ENCODE results near the gene DYRK1A. TPM values are rescaled to one million over a fixed set of nuclear protein-coding genes. Genes with fewer than 3 reads are reported as not detected.

Gene DYRK1A
- total RNA-seq, 4 donors from 2014 or later: 81.8 to 108 (median 87.4) TPM

DNA sequence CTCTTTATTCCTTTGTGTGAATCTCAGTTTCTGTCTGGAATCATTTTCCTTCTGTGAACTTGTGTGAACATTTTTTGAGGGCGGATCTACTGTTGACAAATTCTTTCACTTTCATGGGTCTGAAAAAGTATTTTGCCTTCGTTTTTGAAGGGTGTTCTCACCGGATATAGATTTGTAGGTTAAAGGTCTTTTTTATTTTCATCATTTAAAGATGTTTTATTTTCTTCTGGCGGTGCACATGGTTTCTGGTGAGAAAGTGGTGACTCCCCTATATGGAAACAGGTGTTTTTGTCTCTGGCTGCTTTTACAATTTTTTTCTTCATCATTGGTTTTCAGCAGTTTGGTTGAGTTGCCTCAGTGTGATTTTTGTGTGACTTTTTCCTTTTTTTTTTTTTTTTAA lies 94.9 kb downstream of the DYRK1A start:
- TF ChIP-seq POLR2A (IDR thresholded peaks at IDR 0.05; ENCODE audit: low read depth) (no peak), POLR2AphosphoS5 (IDR thresholded peaks at IDR 0.05) (no peak), EP300 (IDR thresholded peaks at IDR 0.05) (no peak)
- TF ChIP-seq, protein P1, sequence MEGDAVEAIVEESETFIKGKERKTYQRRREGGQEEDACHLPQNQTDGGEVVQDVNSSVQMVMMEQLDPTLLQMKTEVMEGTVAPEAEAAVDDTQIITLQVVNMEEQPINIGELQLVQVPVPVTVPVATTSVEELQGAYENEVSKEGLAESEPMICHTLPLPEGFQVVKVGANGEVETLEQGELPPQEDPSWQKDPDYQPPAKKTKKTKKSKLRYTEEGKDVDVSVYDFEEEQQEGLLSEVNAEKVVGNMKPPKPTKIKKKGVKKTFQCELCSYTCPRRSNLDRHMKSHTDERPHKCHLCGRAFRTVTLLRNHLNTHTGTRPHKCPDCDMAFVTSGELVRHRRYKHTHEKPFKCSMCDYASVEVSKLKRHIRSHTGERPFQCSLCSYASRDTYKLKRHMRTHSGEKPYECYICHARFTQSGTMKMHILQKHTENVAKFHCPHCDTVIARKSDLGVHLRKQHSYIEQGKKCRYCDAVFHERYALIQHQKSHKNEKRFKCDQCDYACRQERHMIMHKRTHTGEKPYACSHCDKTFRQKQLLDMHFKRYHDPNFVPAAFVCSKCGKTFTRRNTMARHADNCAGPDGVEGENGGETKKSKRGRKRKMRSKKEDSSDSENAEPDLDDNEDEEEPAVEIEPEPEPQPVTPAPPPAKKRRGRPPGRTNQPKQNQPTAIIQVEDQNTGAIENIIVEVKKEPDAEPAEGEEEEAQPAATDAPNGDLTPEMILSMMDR (IDR thresholded peaks at IDR 0.05): no peak
- WGBS: 45% methylated on average over 4 of the region's 4 CpGs
- no peaks in the 10 kb centered on the region for H3K36me3 ChIP-seq
- no peak for DNase-seq (ENCODE audit: extremely low spot score)
- peaks cover 84 to 94% (median 92%) of the 10 kb centered on the region in 4 donors for H3K4me1 ChIP-seq
- no peak overlapping the region for H3K27ac ChIP-seq (replicated peaks in 1 of 4)
- intact Hi-C loops (cut with DNase I): no loop called here
- H3K27me3 ChIP-seq: no peaks in the 10 kb centered on the region
- no peak overlapping the region for H3K4me3 ChIP-seq
- no peaks in the 10 kb centered on the region for H3K9me3 ChIP-seq

DNA sequence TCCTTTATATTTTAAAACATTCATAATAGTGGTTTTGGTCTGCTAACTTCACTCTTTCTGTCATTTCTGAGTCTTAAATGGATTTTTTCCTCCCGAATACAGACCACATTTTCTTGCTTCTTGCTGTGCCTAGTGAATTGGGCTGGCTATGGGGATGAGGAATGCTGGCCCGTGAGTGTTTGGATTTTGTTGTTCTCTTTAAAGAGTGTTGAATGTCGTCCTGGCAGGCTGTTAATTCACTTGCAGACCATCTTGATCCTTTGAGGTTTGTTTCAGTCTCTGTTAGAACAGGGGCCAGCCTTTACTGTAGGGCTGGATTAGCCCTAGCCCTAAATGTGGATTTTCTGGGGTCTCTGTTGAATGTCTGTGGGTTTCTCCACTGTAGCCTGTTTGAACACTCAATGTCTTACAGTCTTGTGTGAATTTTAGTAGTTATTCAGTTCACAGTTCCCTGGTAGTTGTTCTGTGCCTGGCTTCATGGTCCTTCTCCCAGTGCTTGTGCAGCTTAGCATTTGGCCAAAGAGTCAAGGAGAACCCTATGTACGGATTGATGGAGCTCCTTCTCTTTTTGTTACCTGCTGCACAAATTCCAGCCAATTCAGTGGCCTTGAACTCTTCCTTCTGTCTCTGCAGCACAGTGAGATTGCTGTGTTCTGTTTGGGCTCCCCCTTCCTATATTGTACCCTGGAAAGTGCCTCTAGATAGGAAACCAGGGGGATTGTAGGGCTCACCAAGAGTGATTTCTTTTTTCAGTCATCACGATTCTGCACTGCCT lies 95.7 kb downstream of the DYRK1A start:
- TF ChIP-seq POLR2A (IDR thresholded peaks at IDR 0.05; ENCODE audit: low read depth) (no peak), POLR2AphosphoS5 (IDR thresholded peaks at IDR 0.05) (no peak), EP300 (IDR thresholded peaks at IDR 0.05) (no peak)
- TF ChIP-seq, protein P1 (IDR thresholded peaks at IDR 0.05): no peak
- H3K9me3 ChIP-seq: no peaks in the 10 kb centered on the region
- H3K27me3 ChIP-seq: no peaks in the 10 kb centered on the region
- intact Hi-C loops (cut with DNase I): no loop called here
- H3K27ac ChIP-seq (replicated peaks in 1 of 4): peak overlapping the region in 1 of 4 donors; percentile 27
- H3K4me1 ChIP-seq: peaks cover 77 to 89% (median 85%) of the 10 kb centered on the region in 4 donors
- no peak overlapping the region for H3K4me3 ChIP-seq
- H3K36me3 ChIP-seq: no peaks in the 10 kb centered on the region
- 43% methylated on average over 5 of the region's 5 CpGs for WGBS
- DNase-seq (ENCODE audit: extremely low spot score): no peak

DNA sequence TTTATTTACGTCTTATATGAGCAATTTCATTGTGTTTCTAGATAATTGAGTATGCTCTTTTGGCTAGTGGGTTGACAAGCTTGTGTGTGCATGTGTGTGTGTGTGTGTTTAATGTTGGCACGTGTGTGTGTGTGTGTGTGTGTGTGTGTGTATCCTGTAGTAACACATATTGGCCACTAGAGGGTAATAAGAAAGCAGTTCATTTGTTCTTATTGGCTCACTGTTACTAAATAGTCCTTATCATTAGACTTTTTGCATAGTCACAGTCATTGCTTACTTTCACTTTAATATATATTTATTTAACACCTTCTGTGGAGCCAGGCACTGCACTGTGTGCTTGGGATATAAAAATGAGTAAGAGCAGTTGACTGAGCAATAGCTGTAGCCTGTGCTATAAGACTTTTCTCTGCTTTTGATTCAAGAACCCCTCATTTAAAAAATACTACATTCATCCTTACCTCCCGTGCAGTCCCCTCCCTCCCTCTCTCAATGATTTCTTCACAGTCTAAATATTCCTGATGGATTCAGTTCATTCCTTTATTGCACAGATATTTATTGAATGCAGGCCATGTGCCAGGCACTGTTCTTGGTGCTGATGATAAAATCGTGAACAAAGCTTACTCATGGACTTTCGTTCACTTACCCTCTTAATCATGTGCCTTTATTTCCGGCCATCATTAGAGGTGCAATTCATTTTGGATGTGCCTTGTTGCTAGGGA lies 96.7 kb downstream of the DYRK1A start:
- H3K27ac ChIP-seq (replicated peaks in 1 of 4): peak overlapping the region in 1 of 4 donors; percentile 32
- intact Hi-C loops (cut with DNase I): no loop called here

DNA sequence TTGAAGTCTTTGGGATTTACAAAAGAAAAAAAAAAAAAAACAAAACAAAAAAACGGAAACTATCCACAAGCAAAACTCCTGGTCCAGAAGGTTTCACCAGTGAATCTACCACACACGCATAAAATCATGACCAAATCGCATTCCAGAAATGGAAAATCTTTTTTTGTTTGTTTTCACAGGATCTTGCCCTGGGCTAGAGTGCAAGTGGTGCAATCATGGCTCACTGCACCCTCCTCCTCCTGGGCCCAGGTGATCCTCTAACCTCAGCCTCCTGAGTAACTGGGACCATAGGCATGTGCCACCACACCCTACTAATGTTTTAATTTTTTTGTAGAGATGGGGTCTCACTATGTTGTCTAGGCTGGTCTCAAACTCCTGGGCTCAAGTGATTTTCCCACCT lies 100.5 kb downstream of the DYRK1A start:
- intact Hi-C loops (cut with DNase I): no loop called here
- H3K4me1 ChIP-seq: peaks cover 37 to 68% (median 51%) of the 10 kb centered on the region in 4 donors

More for the DNA sequence above, 96.7 kb downstream of the DYRK1A start:
- no peak for DNase-seq (ENCODE audit: extremely low spot score)
- WGBS: 24% methylated on average over 6 of the region's 6 CpGs
- peak overlapping the region in 2 of 4 donors; percentile 1 to 41 for H3K4me3 ChIP-seq
- no peaks in the 10 kb centered on the region for H3K9me3 ChIP-seq
- no peaks in the 10 kb centered on the region for H3K36me3 ChIP-seq
- H3K27me3 ChIP-seq: no peaks in the 10 kb centered on the region
- TF ChIP-seq POLR2AphosphoS5 (IDR thresholded peaks at IDR 0.05): peak in 1 of 2 donors; percentile 14
- TF ChIP-seq, protein P1 (IDR thresholded peaks at IDR 0.05): peak; percentile 44 to 58 (median 51)
- TF ChIP-seq POLR2A (IDR thresholded peaks at IDR 0.05; ENCODE audit: low read depth): no peak
- peaks cover 67 to 85% (median 76%) of the 10 kb centered on the region in 4 donors for H3K4me1 ChIP-seq

More for the DNA sequence above, 100.5 kb downstream of the DYRK1A start:
- no peak overlapping the region for H3K4me3 ChIP-seq
- H3K9me3 ChIP-seq: no peaks in the 10 kb centered on the region
- H3K36me3 ChIP-seq: no peaks in the 10 kb centered on the region
- WGBS: 97% methylated on average over 3 of the region's 3 CpGs
- H3K27me3 ChIP-seq: no peaks in the 10 kb centered on the region
- H3K27ac ChIP-seq (replicated peaks in 1 of 4): no peak overlapping the region
- DNase-seq (ENCODE audit: extremely low spot score): no peak
- TF ChIP-seq EP300 (IDR thresholded peaks at IDR 0.05) (no peak), POLR2A (IDR thresholded peaks at IDR 0.05; ENCODE audit: low read depth) (no peak), POLR2AphosphoS5 (IDR thresholded peaks at IDR 0.05) (no peak)
- TF ChIP-seq, protein P1 (IDR thresholded peaks at IDR 0.05): no peak

Measured in esophagus muscularis mucosa (tissue), 4 donors.